ENCODE data around the gene RPRD2.
A peak's percentile ranks its signal among the peaks of the same experiment; 100 is the strongest.

The RPRD2 gene

GRCh38 chr1:150472601-150473200, 108.8 kb downstream of the RPRD2 start:
- DNase-seq (ENCODE audit: low read depth in 2 of 2) = no peak

GRCh38 chr1:150473659-150474058, 109.7 kb downstream of the RPRD2 start:
- no peak for DNase-seq (ENCODE audit: low read depth in 2 of 2)

- DNase-seq (ENCODE audit: low read depth in 2 of 2) = no peak
These were observed 110.9 kb downstream of the RPRD2 start for GRCh38 chr1:150474869-150475268.

GRCh38 chr1:150476754-150477153, 112.8 kb downstream of the RPRD2 start:
- no peak for DNase-seq (ENCODE audit: low read depth in 2 of 2)

GRCh38 chr1:150477320-150477719, 113.4 kb downstream of the RPRD2 start:
- DNase-seq (ENCODE audit: low read depth in 2 of 2) = no peak

GRCh38 chr1:150477733-150478132, 113.8 kb downstream of the RPRD2 start:
- DNase-seq (ENCODE audit: low read depth in 2 of 2) = no peak

- DNase-seq (ENCODE audit: low read depth in 2 of 2) = no peak
These were observed 115.4 kb downstream of the RPRD2 start for GRCh38 chr1:150479370-150479769.

- DNase-seq (ENCODE audit: low read depth in 2 of 2) = no peak
These were observed 116.0 kb downstream of the RPRD2 start for GRCh38 chr1:150479927-150480352.

GRCh38 chr1:150484431-150484830, 120.5 kb downstream of the RPRD2 start:
- DNase-seq (ENCODE audit: low read depth in 2 of 2) = no peak

GRCh38 chr1:150484861-150485260, 120.9 kb downstream of the RPRD2 start:
- no peak for DNase-seq (ENCODE audit: low read depth in 2 of 2)

- DNase-seq (ENCODE audit: low read depth in 2 of 2) = peak; percentile 86 to 94
These were observed 123.2 kb downstream of the RPRD2 start, which contains the start of gene TARS2 for GRCh38 chr1:150486966-150487762. TARS2 (plus strand) TSS chr1:150487419; CDS start chr1:150487451, 32 bp downstream.

- no peak for DNase-seq (ENCODE audit: low read depth in 2 of 2)
These were observed 123.8 kb downstream of the RPRD2 start for GRCh38 chr1:150487763-150488115.

- no peak for DNase-seq (ENCODE audit: low read depth in 2 of 2)
These were observed 129.2 kb downstream of the RPRD2 start for GRCh38 chr1:150493175-150493574.

GRCh38 chr1:150498342-150498741, 134.4 kb downstream of the RPRD2 start:
- no peak for DNase-seq (ENCODE audit: low read depth in 2 of 2)

- DNase-seq (ENCODE audit: low read depth in 2 of 2) = no peak
These were observed 141.5 kb downstream of the RPRD2 start for GRCh38 chr1:150505431-150505830.

GRCh38 chr1:150507912-150508864, 144.2 kb downstream of the RPRD2 start, which contains the start of gene ECM1:
ECM1 (plus strand) TSS chr1:150508109; CDS start chr1:150508210, 101 bp downstream.
- DNase-seq (ENCODE audit: low read depth in 2 of 2) = no peak

- DNase-seq (ENCODE audit: low read depth in 2 of 2) = no peak
These were observed 145.0 kb downstream of the RPRD2 start for GRCh38 chr1:150508982-150509381.

GRCh38 chr1:150511551-150511950, 147.6 kb downstream of the RPRD2 start:
- no peak for DNase-seq (ENCODE audit: low read depth in 2 of 2)

GRCh38 chr1:150511985-150512660, 148.2 kb downstream of the RPRD2 start:
- DNase-seq (ENCODE audit: low read depth in 2 of 2) = no peak

- DNase-seq (ENCODE audit: low read depth in 2 of 2) = no peak
These were observed 148.9 kb downstream of the RPRD2 start for GRCh38 chr1:150512846-150513245.

GRCh38 chr1:150513351-150513791, 149.4 kb downstream of the RPRD2 start:
- no peak for DNase-seq (ENCODE audit: low read depth in 2 of 2)
